GM23338 (cell line): ENCODE measurements around the gene NOL12. TPM values are rescaled to one million over a fixed set of nuclear protein-coding genes. Genes with fewer than 3 reads are reported as not detected.

Source experiments
- CREB1 ChIP-seq: fragments of 250-450 bp; sonication (Bioruptor Pico); IDR thresholded peaks from 2 replicates; pipeline ENCODE4 v1.5.0; 2020; ENCODE audit warnings: low read depth, mild to moderate bottlenecking, moderate library complexity
- CTCF ChIP-seq, 2 experiments: fragments of 200-600 bp in 1 of 2; sonication (generic) in 1 of 2; conservative IDR thresholded peaks; 2 replicates each; pipeline versions ENCODE4 v1.5.1 to v1.6.1; 2016 to 2017; ENCODE audit warnings: antibody characterized with exemption in 2 of 2, low read depth in 2 of 2, mild to moderate bottlenecking in 2 of 2, moderate library complexity in 1 of 2
- JUNB ChIP-seq: IDR thresholded peaks from one replicate; pipeline ENCODE4 v1.6.1; 2016; ENCODE audit warnings: antibody characterized with exemption; ENCODE audit not compliant: unreplicated experiment
- ZNF114 ChIP-seq: fragments of 250-450 bp; sonication (Bioruptor Pico); IDR thresholded peaks from 2 replicates; pipeline ENCODE4 v1.5.0; 2020; ENCODE audit warnings: mild to moderate bottlenecking, moderate library complexity
- polyA plus RNA-seq: library from polyadenylated mRNA; unstranded; fragments of >200 nt; fragmentation: Nextera tagmentation; extraction: Ambion mirVana; gene quantifications from 2 replicates; pipeline ENCODE4 v1.2.1, GENCODE V29; 2016
- total RNA-seq: library from RNA; depleted of rRNA; stranded (reverse); fragments of >200 nt; shearing (Covaris generic); gene quantifications from 2 replicates; pipeline ENCODE4 v1.2.3, GENCODE V29; 2014
- TF ChIP-seq, protein P1 (sequence below): fragments of 250-450 bp; sonication (Bioruptor Pico); IDR thresholded peaks from 2 replicates; pipeline ENCODE4 v1.5.0; 2020; ENCODE audit warnings: mild to moderate bottlenecking, moderate library complexity
- TF ChIP-seq, protein P2 (sequence below): IDR thresholded peaks from one replicate; pipeline ENCODE4 v1.6.1; 2018; ENCODE audit warnings: antibody characterized with exemption; ENCODE audit not compliant: unreplicated experiment

NOL12 gene
- total and polyA plus RNA-seq, 2 experiments from 2014 or later, result 22.2 to 48.5 TPM

DNA sequence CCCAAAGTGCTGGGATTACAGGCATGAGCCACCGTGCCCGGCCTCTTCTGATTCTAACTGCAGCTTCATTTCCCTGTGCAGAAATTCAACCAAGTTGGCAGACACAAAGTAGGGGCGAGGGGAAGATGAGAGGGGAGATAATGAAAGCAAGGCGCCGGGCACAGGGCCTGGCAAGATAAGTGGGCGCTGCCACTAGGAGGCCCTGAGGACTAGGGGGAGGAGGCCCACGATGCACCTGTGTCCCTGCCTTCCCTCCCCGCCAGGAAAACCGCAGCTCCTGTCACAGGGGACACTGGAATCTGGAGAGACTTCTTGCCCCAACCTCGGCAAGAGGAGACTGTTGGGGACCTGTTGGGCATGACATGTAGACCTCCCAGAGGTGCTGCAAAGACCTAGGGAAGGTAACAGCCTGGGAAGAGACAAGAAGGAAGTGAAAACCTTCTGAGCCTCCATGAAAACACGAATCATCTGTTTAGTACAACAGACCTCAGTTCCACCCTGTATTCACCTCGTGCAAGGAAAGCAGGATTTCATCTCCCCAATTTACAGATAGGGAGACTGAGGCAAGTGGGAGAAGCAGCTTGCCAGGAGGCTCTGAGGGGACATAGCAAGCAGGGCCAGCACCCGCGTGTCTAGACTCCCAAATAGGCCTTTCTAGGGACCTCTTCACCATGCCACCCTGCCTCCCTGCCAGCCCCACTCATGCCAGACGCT lies 13.8 kb upstream of the NOL12 start (continued):
- TF ChIP-seq, protein P1, sequence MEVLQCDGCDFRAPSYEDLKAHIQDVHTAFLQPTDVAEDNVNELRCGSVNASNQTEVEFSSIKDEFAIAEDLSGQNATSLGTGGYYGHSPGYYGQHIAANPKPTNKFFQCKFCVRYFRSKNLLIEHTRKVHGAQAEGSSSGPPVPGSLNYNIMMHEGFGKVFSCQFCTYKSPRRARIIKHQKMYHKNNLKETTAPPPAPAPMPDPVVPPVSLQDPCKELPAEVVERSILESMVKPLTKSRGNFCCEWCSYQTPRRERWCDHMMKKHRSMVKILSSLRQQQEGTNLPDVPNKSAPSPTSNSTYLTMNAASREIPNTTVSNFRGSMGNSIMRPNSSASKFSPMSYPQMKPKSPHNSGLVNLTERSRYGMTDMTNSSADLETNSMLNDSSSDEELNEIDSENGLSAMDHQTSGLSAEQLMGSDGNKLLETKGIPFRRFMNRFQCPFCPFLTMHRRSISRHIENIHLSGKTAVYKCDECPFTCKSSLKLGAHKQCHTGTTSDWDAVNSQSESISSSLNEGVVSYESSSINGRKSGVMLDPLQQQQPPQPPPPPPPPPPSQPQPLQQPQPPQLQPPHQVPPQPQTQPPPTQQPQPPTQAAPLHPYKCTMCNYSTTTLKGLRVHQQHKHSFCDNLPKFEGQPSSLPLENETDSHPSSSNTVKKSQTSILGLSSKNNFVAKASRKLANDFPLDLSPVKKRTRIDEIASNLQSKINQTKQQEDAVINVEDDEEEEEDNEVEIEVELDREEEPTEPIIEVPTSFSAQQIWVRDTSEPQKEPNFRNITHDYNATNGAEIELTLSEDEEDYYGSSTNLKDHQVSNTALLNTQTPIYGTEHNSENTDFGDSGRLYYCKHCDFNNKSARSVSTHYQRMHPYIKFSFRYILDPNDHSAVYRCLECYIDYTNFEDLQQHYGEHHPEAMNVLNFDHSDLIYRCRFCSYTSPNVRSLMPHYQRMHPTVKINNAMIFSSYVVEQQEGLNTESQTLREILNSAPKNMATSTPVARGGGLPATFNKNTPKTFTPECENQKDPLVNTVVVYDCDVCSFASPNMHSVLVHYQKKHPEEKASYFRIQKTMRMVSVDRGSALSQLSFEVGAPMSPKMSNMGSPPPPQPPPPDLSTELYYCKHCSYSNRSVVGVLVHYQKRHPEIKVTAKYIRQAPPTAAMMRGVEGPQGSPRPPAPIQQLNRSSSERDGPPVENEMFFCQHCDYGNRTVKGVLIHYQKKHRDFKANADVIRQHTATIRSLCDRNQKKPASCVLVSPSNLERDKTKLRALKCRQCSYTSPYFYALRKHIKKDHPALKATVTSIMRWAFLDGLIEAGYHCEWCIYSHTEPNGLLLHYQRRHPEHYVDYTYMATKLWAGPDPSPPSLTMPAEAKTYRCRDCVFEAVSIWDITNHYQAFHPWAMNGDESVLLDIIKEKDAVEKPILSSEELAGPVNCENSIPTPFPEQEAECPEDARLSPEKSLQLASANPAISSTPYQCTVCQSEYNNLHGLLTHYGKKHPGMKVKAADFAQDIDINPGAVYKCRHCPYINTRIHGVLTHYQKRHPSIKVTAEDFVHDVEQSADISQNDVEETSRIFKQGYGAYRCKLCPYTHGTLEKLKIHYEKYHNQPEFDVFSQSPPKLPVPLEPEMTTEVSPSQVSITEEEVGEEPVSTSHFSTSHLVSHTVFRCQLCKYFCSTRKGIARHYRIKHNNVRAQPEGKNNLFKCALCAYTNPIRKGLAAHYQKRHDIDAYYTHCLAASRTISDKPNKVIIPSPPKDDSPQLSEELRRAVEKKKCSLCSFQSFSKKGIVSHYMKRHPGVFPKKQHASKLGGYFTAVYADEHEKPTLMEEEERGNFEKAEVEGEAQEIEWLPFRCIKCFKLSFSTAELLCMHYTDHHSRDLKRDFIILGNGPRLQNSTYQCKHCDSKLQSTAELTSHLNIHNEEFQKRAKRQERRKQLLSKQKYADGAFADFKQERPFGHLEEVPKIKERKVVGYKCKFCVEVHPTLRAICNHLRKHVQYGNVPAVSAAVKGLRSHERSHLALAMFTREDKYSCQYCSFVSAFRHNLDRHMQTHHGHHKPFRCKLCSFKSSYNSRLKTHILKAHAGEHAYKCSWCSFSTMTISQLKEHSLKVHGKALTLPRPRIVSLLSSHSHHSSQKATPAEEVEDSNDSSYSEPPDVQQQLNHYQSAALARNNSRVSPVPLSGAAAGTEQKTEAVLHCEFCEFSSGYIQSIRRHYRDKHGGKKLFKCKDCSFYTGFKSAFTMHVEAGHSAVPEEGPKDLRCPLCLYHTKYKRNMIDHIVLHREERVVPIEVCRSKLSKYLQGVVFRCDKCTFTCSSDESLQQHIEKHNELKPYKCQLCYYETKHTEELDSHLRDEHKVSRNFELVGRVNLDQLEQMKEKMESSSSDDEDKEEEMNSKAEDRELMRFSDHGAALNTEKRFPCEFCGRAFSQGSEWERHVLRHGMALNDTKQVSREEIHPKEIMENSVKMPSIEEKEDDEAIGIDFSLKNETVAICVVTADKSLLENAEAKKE (CRISPR knock-in tag), result no peak
- TF ChIP-seq ZNF114 (no peak), CREB1 (CRISPR knock-in tag) (no peak), JUNB (no peak), CTCF (conservative IDR thresholded peaks at IDR 0.05; ENCODE audit: low read depth in 2 of 2) (no peak)
- TF ChIP-seq, protein P2, sequence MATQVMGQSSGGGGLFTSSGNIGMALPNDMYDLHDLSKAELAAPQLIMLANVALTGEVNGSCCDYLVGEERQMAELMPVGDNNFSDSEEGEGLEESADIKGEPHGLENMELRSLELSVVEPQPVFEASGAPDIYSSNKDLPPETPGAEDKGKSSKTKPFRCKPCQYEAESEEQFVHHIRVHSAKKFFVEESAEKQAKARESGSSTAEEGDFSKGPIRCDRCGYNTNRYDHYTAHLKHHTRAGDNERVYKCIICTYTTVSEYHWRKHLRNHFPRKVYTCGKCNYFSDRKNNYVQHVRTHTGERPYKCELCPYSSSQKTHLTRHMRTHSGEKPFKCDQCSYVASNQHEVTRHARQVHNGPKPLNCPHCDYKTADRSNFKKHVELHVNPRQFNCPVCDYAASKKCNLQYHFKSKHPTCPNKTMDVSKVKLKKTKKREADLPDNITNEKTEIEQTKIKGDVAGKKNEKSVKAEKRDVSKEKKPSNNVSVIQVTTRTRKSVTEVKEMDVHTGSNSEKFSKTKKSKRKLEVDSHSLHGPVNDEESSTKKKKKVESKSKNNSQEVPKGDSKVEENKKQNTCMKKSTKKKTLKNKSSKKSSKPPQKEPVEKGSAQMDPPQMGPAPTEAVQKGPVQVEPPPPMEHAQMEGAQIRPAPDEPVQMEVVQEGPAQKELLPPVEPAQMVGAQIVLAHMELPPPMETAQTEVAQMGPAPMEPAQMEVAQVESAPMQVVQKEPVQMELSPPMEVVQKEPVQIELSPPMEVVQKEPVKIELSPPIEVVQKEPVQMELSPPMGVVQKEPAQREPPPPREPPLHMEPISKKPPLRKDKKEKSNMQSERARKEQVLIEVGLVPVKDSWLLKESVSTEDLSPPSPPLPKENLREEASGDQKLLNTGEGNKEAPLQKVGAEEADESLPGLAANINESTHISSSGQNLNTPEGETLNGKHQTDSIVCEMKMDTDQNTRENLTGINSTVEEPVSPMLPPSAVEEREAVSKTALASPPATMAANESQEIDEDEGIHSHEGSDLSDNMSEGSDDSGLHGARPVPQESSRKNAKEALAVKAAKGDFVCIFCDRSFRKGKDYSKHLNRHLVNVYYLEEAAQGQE, result no peak
